ENCODE data around the gene RALGAPA2. TPM values are rescaled to one million over a fixed set of nuclear protein-coding genes. Genes with fewer than 3 reads are reported as not detected.

RALGAPA2 gene
- total RNA-seq, 1 donor from 2014 or later: 22.1 TPM

- H3K4me3 Mint-ChIP-seq (ENCODE audit: low read depth): no peak overlapping the region
- peaks cover 2% of the 10 kb centered on the region for H3K27me3 Mint-ChIP-seq (ENCODE audit: low read depth)
- H3K36me3 Mint-ChIP-seq (ENCODE audit: low read depth): peaks cover 4% of the 10 kb centered on the region
- peak overlapping the region; percentile 34 for H3K27ac Mint-ChIP-seq
- peaks cover 7% of the 10 kb centered on the region for H3K4me1 Mint-ChIP-seq (ENCODE audit: low read depth)
- intact Hi-C loops (cut with micrococcal nuclease): no loop called here
- peaks cover 17% of the 10 kb centered on the region for H3K9me3 Mint-ChIP-seq
- DNase-seq (ENCODE audit: low spot score): no peak
Observed at GRCh38 chr20:20353576-20353975, 358.9 kb downstream of the RALGAPA2 start.

- Mint-ChIP-seq H3K4me1 (ENCODE audit: low read depth) (no peaks in the 10 kb centered on the region), H3K27ac (no peak overlapping the region), H3K4me3 (ENCODE audit: low read depth) (no peak overlapping the region), H3K9me3 (no peaks in the 10 kb centered on the region), H3K36me3 (ENCODE audit: low read depth) (no peaks in the 10 kb centered on the region), H3K27me3 (ENCODE audit: low read depth) (peaks cover 2% of the 10 kb centered on the region)
- intact Hi-C loops (cut with micrococcal nuclease): no loop called here
- DNase-seq (ENCODE audit: low spot score): no peak
Observed at GRCh38 chr20:20344476-20344875, 368.0 kb downstream of the RALGAPA2 start.

- no peak overlapping the region for H3K27ac Mint-ChIP-seq
- DNase-seq (ENCODE audit: low spot score): no peak
- H3K36me3 Mint-ChIP-seq (ENCODE audit: low read depth): no peaks in the 10 kb centered on the region
- no peaks in the 10 kb centered on the region for H3K9me3 Mint-ChIP-seq
- no peaks in the 10 kb centered on the region for H3K27me3 Mint-ChIP-seq (ENCODE audit: low read depth)
- intact Hi-C loops (cut with micrococcal nuclease): no loop called here
- no peaks in the 10 kb centered on the region for H3K4me1 Mint-ChIP-seq (ENCODE audit: low read depth)
- no peak overlapping the region for H3K4me3 Mint-ChIP-seq (ENCODE audit: low read depth)
Observed at GRCh38 chr20:20343932-20344331, 368.5 kb downstream of the RALGAPA2 start.
